GM12872 (cell line): Measurements from ENCODE around the gene IHH.

Experiments used
- CTCF ChIP-seq: IDR thresholded peaks from 3 replicates; pipeline ENCODE4 v1.5.1; 2011; ENCODE audit warnings: low read depth, mild to moderate bottlenecking, low read length, moderate library complexity; ENCODE audit not compliant: insufficient read depth

The IHH gene

GRCh38 chr2:219034823-219035222, 25.9 kb downstream of the IHH start:
- TF ChIP-seq CTCF, result no peak

GRCh38 chr2:219032051-219032745, 28.5 kb downstream of the IHH start:
- TF ChIP-seq CTCF, result no peak

- TF ChIP-seq CTCF, result no peak
Observed at GRCh38 chr2:219031005-219031738, 29.5 kb downstream of the IHH start.

GRCh38 chr2:219030177-219030940, 30.4 kb downstream of the IHH start:
- TF ChIP-seq CTCF, result no peak

- TF ChIP-seq CTCF, result peak; percentile 98
Observed at GRCh38 chr2:219029829-219030165, 30.9 kb downstream of the IHH start.

GRCh38 chr2:219028996-219029828, 31.5 kb downstream of the IHH start:
- no peak for TF ChIP-seq CTCF
